OCI-LY1 (cell line): Measurements from ENCODE around the gene MEOX2.

Experiments
- H2AFZ ChIP-seq: fragments of 200-600 bp; sonication (generic), shearing (Covaris generic); 2 replicates; pipeline ENCODE4 v1.6.0; 2014; ENCODE audit warnings: antibody characterized with exemption, mild to moderate bottlenecking, low read length
- H3F3A ChIP-seq: fragments of 200-600 bp; sonication (generic), shearing (Covaris generic); 2 replicates; pipeline ENCODE4 v1.6.0; 2014; ENCODE audit warnings: mild to moderate bottlenecking, antibody characterized with exemption, low read length, moderate library complexity; ENCODE audit not compliant: insufficient read depth
- H3K27ac ChIP-seq: fragments of 200-600 bp; sonication (generic); 2 replicates; pipeline ENCODE4 v1.5.1; 2014; ENCODE audit warnings: low read length, mixed run types, mild to moderate bottlenecking, low read depth; ENCODE audit not compliant: poor library complexity, severe bottlenecking
- H3K27me3 ChIP-seq: fragments of 200-600 bp; sonication (generic); 2 replicates; pipeline ENCODE4 v1.6.0; 2014; ENCODE audit warnings: antibody characterized with exemption, mild to moderate bottlenecking, low read length, moderate library complexity; ENCODE audit not compliant: insufficient read depth
- H3K36me3 ChIP-seq: fragments of 200-600 bp; sonication (generic); 2 replicates; pipeline ENCODE4 v1.6.1; 2014; ENCODE audit warnings: mild to moderate bottlenecking, antibody characterized with exemption, low read length, moderate library complexity, mixed read lengths; ENCODE audit not compliant: insufficient read depth
- H3K4me1 ChIP-seq: fragments of 200-600 bp; sonication (generic); 2 replicates; pipeline ENCODE4 v1.5.1; 2014; ENCODE audit warnings: mild to moderate bottlenecking, low read length, moderate library complexity; ENCODE audit not compliant: insufficient read depth, severe bottlenecking
- H3K4me2 ChIP-seq: fragments of 200-600 bp; sonication (generic), shearing (Covaris generic); 2 replicates; pipeline ENCODE4 v1.6.1; 2014; ENCODE audit warnings: low read length
- H3K4me3 ChIP-seq: fragments of 200-600 bp; sonication (generic); 2 replicates; pipeline ENCODE4 v1.5.1; 2014; ENCODE audit warnings: low read length, low read depth, mild to moderate bottlenecking, mixed read lengths; ENCODE audit not compliant: poor library complexity, severe bottlenecking
- H3K79me2 ChIP-seq: fragments of 200-600 bp; shearing (Covaris generic); 2 replicates; pipeline ENCODE4 v1.6.1; 2016; ENCODE audit warnings: mixed run types, low read length, mixed read lengths; ENCODE audit not compliant: insufficient read depth
- H3K9ac ChIP-seq: fragments of 200-600 bp; sonication (generic), shearing (Covaris generic); 2 replicates; pipeline ENCODE4 v1.6.1; 2014; ENCODE audit warnings: mild to moderate bottlenecking, low read length, mixed read lengths
- H3K9me2 ChIP-seq: fragments of 200-600 bp; sonication (generic), shearing (Covaris generic); 2 replicates; pipeline ENCODE4 v1.6.1; 2014; ENCODE audit warnings: low read depth, mild to moderate bottlenecking, low read length, mixed read lengths
- H3K9me3 ChIP-seq: fragments of 200-600 bp; shearing (Covaris generic); 2 replicates; pipeline ENCODE4 v1.6.1; 2014; ENCODE audit warnings: low read length, mixed read lengths
- H4K20me1 ChIP-seq: fragments of 200-600 bp; sonication (generic), shearing (Covaris generic); 2 replicates; pipeline ENCODE4 v1.6.0; 2016; ENCODE audit warnings: mild to moderate bottlenecking, low read length; ENCODE audit not compliant: insufficient read depth
- CTCF ChIP-seq: fragments of 200-600 bp; sonication (generic), shearing (Covaris generic); IDR thresholded peaks from 2 replicates; pipeline ENCODE4 v1.5.1; 2017; ENCODE audit warnings: mild to moderate bottlenecking, antibody characterized with exemption, low read length, moderate library complexity, mixed read lengths
- EZH2 ChIP-seq: fragments of 200-600 bp; sonication (generic), shearing (Covaris generic); IDR thresholded peaks from 2 replicates; pipeline ENCODE4 v1.8.0; 2017; ENCODE audit warnings: borderline replicate concordance, mixed run types, mild to moderate bottlenecking, antibody characterized with exemption, low read length, moderate library complexity, mixed read lengths

Gene MEOX2

GRCh38 chr7:15686295-15686956 is at the start of gene MEOX2:
TSS of gene MEOX2 (minus strand) at chr7:15686683. CDS start at chr7:15686402, 281 bp downstream.
- Histone ChIP-seq H3K27ac (no peak within 1 kb of the TSS), H3F3A (no peaks in the 10 kb centered on the region), H3K9me3 (no peaks in the 10 kb centered on the region), H3K27me3 (no peaks in the 10 kb centered on the region), H3K36me3 (no peaks in the 10 kb centered on the region), H4K20me1 (no peaks in the 10 kb centered on the region), H2AFZ (no peak within 1 kb of the TSS), H3K4me2 (no peak within 1 kb of the TSS), H3K79me2 (no peaks in the 10 kb centered on the region), H3K9me2 (no peaks in the 10 kb centered on the region), H3K9ac (no peak within 1 kb of the TSS), H3K4me1 (no peaks in the 10 kb centered on the region), H3K4me3 (no peak within 1 kb of the TSS)
- TF ChIP-seq CTCF (no peak), EZH2 (no peak)

- Histone ChIP-seq H3K4me2 (no peak overlapping the region), H3K36me3 (no peaks in the 10 kb centered on the region), H3K9me2 (no peaks in the 10 kb centered on the region), H3K4me3 (no peak overlapping the region), H2AFZ (no peak overlapping the region), H3K27me3 (no peaks in the 10 kb centered on the region), H3F3A (no peaks in the 10 kb centered on the region), H3K9me3 (no peaks in the 10 kb centered on the region), H3K4me1 (no peaks in the 10 kb centered on the region), H4K20me1 (no peaks in the 10 kb centered on the region), H3K9ac (no peak overlapping the region), H3K27ac (no peak overlapping the region), H3K79me2 (no peaks in the 10 kb centered on the region)
- TF ChIP-seq CTCF: no peak
- TF ChIP-seq EZH2: no peak
Observed at GRCh38 chr7:15729746-15730145, 43.3 kb upstream of the MEOX2 start.

- no peaks in the 10 kb centered on the region for H3F3A ChIP-seq
Observed at GRCh38 chr7:15725051-15725450, 38.6 kb upstream of the MEOX2 start.

More at GRCh38 chr7:15725051-15725450, 38.6 kb upstream of the MEOX2 start:
- no peak overlapping the region for H3K27ac ChIP-seq
- no peaks in the 10 kb centered on the region for H3K36me3 ChIP-seq
- H3K27me3 ChIP-seq: no peaks in the 10 kb centered on the region
- H2AFZ ChIP-seq: no peak overlapping the region
- H4K20me1 ChIP-seq: no peaks in the 10 kb centered on the region
- H3K9me3 ChIP-seq: no peaks in the 10 kb centered on the region
- no peak overlapping the region for H3K9ac ChIP-seq
- TF ChIP-seq CTCF: no peak
- no peak for TF ChIP-seq EZH2
- no peak overlapping the region for H3K4me3 ChIP-seq
- no peaks in the 10 kb centered on the region for H3K4me1 ChIP-seq
- no peak overlapping the region for H3K4me2 ChIP-seq
- no peaks in the 10 kb centered on the region for H3K79me2 ChIP-seq
- no peaks in the 10 kb centered on the region for H3K9me2 ChIP-seq
